Stimulated activated CD4-positive, alpha-beta T cell treated with anti-CD3 and anti-CD28 coated beads, Interleukin-2, amount 100 ng/mL, for 24 hours (primary cell): Measurements from ENCODE around the gene APC2.
A peak's percentile ranks its signal among the peaks of the same experiment; 100 is the strongest.

ENCODE experiments used
- DNase-seq, 2 donors: peaks; one replicate each; pipeline ENCODE4 v3.0.0-alpha.2; 2020

APC2 gene

DNA sequence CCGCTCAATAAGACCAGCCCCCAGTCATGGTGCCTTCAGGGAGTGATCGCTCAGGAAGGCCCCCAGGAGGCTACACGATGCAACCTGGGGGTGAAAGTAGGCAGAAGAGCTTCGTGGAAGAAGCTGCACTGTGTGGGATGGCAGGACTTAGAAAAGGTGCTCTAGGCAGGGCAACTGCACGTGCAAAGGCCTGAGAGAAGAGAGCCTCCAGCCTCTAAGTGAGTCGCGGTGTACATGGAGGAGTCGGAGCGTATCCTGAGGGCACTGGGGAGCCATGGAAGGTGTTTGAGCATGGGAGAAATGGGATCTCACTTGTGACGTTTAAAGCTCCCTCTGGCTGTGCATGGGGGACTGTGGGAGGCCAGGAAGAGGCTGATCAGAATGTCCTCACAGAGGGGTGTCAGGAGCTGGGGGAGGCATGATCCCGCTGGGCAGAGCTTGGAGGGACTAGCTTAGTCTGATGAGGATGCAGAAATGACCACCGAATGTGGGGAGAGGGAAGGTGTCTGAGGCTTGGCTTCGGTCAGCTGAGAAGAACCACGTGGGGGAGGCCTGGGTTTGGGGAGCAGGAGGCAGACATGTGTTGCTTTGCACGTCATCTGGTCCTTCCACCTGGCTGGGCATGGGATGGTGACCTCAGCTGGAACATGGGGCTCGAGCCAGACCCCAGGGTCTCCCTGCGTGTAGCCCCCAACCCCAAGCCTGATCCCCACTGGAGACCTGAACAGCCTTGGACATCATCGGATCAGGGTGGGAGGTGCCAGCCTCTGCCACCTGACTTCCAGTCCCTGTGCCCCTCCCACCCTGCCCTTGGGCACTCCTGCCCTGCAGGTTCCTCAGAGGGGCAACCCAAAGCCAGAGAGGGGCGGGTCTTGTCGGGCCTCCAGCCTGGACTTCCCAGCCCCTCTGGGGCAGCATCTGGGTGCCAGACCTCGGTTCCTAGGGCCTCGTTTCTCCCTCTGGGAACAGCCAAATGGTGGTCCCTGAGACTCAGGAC is 1.1 kb downstream of the APC2 start:
- no peak for DNase-seq

DNA sequence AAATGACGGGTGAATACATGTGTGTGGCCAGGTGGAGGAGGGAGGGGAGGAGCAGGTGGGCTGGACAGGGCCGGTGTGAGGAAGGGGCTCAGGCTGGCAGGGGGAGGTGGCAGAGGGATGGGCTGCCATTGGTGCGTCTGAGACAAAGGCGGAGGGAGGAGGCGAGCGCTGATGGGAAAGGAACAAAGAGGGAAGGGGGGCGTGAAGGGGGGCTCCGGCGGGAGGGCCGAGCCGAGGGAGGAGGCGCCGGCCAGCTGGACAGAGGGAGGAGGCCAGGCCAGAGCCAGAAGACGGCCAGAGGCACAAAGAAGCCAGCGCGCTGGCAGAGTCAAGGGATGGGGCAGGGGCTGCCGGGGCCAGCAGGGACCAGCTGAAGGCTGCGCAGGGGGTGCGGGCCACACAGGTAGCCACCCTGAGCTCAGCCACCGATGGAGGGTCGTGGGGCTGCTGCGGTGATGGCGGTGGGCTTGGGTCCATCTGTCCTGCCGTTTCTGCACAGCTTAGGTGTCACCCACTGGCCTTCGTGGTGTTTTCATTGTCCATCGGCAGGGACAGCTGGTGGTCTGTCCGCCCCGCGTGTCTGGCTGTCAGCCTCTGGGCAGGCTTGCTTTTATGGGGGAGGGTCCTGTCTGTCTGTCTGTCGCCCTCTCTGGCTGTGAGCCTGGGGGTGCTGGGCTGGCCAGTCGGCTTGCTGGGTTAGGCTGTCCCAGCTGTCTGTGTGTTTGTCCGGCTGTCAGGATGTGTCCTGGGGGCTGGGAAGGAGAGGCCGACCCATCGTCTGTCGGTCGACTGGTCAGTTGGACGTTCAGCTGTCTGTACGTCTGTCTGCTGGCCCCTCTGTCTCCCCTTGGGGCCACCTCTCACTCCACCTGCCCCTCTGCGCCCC is 2.2 kb downstream of the APC2 start:
- no peak for DNase-seq

- no peak for DNase-seq
Observed at GRCh38 chr19:1452802-1453524, 3.0 kb downstream of the APC2 start.

DNA sequence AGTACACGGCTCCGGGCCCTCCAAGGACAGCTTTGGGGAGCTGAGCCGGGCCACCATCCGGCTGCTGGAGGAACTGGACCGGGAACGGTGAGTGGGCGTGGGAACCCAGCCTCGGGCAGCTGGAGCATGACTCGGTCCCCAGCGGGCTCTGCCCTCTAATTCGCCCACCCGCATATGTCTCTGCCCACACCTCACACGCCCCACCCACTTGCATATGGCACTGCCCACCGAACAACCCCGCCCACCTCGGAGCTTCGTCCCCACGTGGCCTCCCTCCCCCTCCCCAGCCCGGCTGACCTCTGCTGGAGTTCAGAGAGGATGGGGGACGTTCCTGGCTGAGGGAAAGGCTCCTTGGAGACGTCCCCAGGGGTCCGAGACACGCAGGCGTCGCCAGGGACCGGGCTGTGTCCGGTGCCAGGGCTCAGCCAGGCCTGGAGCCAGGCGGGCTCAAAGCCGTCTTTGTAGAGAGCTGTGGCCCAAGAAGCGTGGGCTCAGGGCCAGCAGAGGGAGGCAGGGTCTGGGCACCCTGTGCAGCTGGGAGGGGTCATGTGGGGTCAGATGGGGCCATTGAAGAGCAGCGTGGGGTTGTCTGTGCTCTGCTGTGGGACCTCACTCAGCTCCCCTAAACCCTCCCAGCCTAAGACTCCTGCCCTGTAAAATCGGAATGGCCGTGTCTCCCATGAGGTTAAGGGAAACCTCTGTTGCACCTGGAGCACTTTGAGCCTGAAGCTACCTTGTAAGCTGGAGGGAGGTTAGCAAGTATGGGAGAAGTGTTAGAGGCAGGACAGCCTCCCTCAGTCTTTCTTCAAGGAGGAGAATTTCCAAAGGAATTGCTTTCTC is 3.8 kb downstream of the APC2 start:
- DNase-seq = no peak

- DNase-seq = no peak
Observed at GRCh38 chr19:1455002-1455335, 5.0 kb downstream of the APC2 start.

GRCh38 chr19:1455336-1456120 is 5.6 kb downstream of the APC2 start:
- peak; percentile 54 to 69 for DNase-seq

DNA sequence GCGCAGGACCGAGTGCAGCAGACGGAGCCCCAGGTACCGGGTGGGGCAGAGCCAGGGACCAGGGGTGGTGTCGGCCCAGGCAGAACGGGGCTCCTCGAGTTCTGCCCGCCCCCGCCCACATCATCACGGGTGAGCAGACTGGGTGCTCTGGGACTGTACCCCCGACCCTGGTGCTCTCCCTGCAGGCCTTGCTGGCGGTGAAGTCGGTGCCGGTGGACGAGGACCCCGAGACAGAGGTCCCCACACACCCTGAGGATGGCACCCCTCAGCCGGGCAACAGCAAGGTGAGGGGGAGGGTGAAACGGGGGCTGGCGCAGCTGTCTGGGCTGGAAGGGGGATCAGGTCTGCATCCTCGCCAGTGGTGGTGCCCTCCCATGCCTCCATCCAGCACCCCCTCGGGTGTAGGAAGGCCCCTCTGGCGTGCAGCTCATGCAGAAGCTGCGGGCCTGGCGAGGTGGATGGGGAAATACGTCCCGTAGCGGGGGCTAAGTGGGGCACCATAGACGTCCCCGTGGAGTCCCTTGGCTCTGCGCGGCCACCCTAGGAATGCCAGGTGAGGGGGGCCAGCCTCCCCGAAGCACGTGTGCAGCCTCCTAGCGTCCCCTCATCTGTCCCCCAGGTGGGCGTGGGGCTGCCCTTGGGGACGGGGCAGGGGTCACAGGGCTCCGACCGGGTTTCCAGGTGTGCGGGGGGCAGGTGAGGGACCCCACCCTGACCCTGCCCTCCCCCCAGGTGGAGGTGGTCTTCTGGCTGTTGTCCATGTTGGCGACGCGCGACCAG is 6.4 kb downstream of the APC2 start:
- DNase-seq = no peak

DNA sequence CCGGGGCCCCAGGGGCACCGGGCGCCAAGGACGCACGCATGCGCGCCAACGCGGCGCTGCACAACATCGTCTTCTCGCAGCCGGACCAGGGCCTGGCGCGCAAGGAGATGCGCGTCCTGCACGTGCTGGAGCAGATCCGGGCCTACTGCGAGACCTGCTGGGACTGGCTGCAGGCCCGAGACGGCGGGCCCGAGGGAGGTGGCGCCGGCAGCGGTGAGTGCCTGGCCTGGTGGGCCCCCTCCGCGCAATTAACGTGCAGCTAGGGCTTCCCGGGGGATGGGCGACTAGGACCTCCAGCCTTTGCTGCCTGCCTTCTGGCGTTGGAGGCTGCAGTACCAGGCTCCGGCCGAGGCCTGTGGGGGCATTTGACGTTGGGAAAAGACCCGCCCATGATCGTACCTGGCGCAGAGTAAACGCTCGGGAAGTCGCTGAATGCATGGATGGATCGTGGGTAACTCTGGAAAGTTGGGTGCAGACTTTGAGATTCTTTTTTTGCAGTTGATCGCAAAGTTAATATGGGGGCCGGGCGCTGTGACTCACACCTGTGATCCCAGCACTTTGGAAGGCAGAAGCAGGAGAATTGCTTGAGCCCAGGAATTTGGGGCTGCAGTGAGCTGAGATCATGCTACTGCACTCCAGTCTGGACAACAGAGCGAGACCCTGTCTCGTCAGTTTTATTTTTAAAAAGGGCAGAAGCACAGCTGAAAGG is 7.3 kb downstream of the APC2 start:
- no peak for DNase-seq

DNA sequence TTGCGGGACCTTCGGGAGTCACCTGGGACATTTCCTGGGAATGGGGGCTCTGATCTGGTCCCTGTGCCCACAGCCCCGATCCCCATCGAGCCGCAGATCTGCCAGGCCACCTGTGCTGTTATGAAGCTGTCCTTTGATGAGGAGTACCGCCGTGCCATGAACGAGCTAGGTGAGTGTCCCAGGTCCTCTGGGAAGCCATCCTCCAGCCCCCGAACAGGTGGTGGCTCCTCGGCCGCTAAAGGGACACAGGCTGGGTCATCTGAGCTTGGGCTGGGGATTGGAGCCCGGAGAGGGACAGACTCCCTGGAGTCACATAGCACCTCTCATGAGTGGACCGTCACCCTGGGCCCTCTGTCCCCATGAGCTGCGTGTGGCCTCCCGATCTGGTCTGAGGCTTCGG is 8.0 kb downstream of the APC2 start:
- no peak for DNase-seq

DNA sequence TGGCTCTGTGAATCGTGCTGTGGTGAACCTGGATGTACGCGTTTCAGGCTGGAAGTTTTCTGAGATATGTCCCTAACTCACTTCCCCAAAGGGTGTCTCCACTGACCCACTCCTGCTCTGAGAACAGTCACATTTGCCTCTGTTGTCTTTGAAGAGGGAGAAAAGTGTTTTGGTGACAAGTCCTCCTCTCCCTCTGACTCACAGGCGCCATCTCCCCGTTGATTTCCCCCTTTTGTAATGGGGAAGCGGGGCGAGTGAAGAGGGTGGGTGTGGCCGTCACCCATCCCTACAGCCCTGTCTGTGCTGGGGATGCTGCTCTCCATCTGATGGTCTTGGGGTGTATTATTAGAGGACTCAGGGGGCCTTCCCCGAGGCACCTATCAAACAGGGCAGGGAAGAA is 9.6 kb downstream of the APC2 start:
- DNase-seq = no peak

DNA sequence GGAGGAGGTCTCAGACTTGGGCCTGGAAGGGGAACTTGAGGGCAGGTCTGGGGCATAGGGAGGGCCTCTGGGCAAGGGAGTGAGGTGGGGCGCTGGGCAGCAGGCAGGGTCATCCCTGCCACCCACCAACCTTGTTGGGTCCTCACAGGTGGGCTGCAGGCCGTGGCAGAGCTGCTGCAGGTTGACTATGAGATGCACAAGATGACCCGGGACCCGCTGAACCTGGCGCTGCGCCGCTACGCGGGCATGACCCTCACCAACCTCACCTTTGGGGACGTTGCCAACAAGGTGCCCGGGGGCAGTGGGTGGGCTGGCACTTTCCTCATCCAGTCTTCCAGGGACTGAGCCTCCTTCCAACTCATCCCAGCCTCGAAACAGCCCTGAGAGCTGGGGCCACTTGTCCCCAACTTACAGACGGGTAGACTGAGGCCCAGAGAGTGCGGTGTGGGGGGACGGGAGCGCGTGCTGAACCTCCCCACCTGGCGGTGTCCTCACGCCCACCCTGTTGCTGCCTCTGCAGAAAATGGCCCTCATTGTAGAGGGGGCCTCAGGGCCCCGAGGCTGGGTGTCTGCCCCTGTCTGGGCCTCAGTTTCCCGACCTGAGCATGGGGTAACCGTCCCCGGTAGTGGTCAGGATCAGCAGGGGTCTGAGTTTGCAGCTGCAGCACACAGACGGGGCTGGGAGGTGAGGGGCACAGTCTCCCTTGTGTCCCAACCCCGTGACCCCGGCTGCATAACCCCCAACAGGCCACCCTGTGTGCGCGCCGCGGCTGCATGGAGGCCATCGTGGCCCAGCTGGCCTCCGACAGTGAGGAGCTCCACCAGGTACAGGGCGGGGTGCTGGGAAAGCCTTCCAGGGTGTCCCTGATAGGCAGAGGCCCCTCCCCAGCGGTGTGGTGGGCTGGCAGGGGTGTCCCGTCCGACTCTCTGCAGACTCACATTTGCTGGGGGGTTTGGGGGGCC is 10.4 kb downstream of the APC2 start:
- no peak for DNase-seq

DNA sequence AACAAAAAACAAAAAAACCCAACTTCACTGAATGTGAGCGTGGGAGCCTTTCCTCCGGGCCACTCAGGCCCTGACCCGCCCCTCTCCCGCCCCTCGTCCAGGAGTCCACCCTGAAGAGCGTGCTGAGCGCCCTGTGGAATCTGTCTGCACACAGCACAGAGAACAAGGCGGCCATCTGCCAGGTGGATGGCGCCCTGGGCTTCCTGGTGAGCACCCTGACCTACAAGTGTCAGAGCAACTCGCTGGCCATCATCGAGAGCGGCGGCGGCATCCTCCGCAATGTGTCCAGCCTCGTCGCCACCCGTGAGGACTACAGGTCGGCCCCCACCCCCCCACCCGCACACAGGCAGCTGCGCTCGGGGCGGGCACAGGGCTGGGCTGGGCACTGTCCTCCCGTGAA is 11.9 kb downstream of the APC2 start:
- no peak for DNase-seq

DNA sequence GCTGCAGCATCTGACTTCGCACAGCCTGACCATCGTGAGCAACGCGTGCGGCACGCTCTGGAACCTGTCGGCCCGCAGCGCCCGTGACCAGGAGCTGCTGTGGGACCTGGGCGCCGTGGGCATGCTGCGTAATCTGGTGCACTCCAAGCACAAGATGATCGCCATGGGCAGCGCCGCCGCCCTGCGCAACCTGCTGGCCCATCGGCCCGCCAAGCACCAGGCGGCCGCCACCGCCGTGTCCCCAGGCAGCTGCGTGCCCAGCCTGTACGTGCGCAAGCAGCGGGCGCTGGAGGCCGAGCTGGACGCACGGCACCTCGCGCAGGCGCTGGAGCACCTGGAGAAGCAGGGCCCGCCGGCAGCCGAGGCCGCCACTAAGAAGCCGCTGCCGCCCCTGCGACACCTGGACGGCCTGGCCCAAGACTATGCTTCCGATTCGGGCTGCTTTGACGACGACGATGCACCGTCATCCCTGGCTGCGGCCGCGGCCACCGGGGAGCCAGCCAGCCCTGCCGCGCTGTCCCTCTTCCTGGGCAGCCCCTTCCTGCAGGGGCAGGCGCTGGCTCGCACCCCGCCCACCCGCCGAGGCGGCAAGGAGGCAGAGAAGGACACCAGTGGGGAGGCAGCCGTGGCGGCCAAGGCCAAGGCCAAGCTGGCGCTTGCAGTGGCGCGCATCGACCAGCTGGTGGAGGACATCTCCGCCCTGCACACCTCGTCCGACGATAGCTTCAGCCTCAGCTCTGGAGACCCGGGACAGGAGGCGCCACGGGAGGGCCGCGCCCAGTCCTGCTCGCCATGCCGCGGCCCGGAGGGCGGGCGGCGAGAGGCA is 15.5 kb downstream of the APC2 start:
- DNase-seq = no peak

GRCh38 chr19:1466018-1466460 is 16.1 kb downstream of the APC2 start:
- no peak for DNase-seq

DNA sequence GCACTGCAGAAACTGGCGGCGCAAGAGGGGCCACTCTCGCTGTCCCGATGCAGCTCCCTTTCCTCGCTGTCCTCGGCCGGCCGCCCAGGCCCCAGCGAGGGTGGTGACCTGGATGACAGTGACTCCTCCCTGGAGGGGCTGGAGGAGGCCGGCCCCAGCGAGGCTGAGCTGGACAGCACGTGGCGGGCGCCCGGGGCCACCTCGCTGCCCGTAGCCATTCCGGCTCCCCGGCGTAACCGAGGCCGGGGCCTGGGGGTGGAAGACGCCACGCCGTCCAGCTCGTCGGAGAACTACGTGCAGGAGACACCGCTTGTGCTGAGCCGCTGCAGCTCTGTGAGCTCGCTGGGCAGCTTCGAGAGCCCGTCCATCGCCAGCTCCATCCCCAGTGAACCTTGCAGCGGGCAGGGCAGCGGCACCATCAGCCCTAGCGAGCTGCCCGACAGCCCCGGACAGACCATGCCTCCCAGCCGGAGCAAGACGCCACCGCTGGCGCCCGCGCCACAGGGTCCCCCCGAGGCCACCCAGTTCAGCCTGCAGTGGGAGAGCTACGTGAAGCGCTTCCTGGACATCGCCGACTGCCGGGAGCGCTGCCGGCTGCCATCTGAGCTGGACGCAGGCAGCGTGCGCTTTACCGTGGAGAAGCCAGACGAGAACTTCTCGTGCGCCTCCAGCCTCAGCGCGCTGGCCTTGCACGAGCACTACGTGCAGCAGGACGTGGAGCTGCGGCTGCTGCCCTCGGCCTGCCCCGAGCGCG is 16.7 kb downstream of the APC2 start:
- no peak for DNase-seq

GRCh38 chr19:1467215-1467489 is 17.2 kb downstream of the APC2 start:
- no peak for DNase-seq
